MM.1S (cell line): ENCODE results near the gene NUP210.

Source experiments
- DNase-seq: peaks from one replicate; pipeline ENCODE4 v3.0.0-alpha.2; 2015
- H2AFZ ChIP-seq: fragments of 300-600 bp; sonication (generic); 2 replicates; pipeline ENCODE4 v1.6.0; 2016; ENCODE audit warnings: antibody characterized with exemption, low read length
- H3F3A ChIP-seq: fragments of 300-600 bp; sonication (generic); 2 replicates; pipeline ENCODE4 v1.6.1; 2016; ENCODE audit warnings: mild to moderate bottlenecking, antibody characterized with exemption, low read length, moderate library complexity, mixed read lengths; ENCODE audit not compliant: insufficient read depth
- H3K27ac ChIP-seq: fragments of 300-600 bp; sonication (generic); 2 replicates; pipeline ENCODE4 v1.5.1; 2016; ENCODE audit warnings: mild to moderate bottlenecking, low read length
- H3K27me3 ChIP-seq: fragments of 300-600 bp; sonication (generic); replicated peaks from 2 replicates; pipeline ENCODE4 v1.6.0; 2016; ENCODE audit warnings: low read length; ENCODE audit not compliant: insufficient read depth
- H3K36me3 ChIP-seq: fragments of 300-600 bp; sonication (generic); replicated peaks from 2 replicates; pipeline ENCODE4 v1.6.1; 2016; ENCODE audit warnings: mild to moderate bottlenecking, low read length, mixed read lengths; ENCODE audit not compliant: insufficient read depth
- H3K4me1 ChIP-seq: fragments of 300-600 bp; sonication (generic); 2 replicates; pipeline ENCODE4 v1.6.1; 2016; ENCODE audit warnings: low read length, mixed read lengths
- H3K4me2 ChIP-seq: fragments of 300-600 bp; sonication (generic); 2 replicates; pipeline ENCODE4 v1.6.0; 2016; ENCODE audit warnings: low read depth, low read length
- H3K4me3 ChIP-seq: fragments of 300-600 bp; sonication (generic); 2 replicates; pipeline ENCODE4 v1.5.1; 2016; ENCODE audit warnings: low read length, mixed read lengths
- H3K79me2 ChIP-seq: fragments of 300-600 bp; sonication (generic); 2 replicates; pipeline ENCODE4 v1.6.1; 2016; ENCODE audit warnings: mixed run types, low read length, mixed read lengths
- H3K9ac ChIP-seq: fragments of 300-600 bp; sonication (generic); 2 replicates; pipeline ENCODE4 v1.6.1; 2016; ENCODE audit warnings: low read length, mixed read lengths
- H3K9me2 ChIP-seq: fragments of 300-600 bp; sonication (generic); replicated peaks from 2 replicates; pipeline ENCODE4 v1.6.1; 2016; ENCODE audit warnings: mild to moderate bottlenecking, low read length, mixed read lengths; ENCODE audit not compliant: insufficient read depth
- H3K9me3 ChIP-seq: fragments of 300-600 bp; sonication (generic); replicated peaks from 2 replicates; pipeline ENCODE4 v1.6.1; 2016; ENCODE audit warnings: mild to moderate bottlenecking, low read length, mixed read lengths; ENCODE audit not compliant: insufficient read depth
- H4K20me1 ChIP-seq: fragments of 300-600 bp; sonication (generic); 2 replicates; pipeline ENCODE4 v1.6.1; 2016; ENCODE audit warnings: mild to moderate bottlenecking, low read length, moderate library complexity, mixed read lengths; ENCODE audit not compliant: insufficient read depth
- CTCF ChIP-seq: fragments of 300-600 bp; sonication (generic); IDR thresholded peaks from 2 replicates; pipeline ENCODE4 v1.5.1; 2016; ENCODE audit warnings: antibody characterized with exemption, low read length, mixed read lengths
- EZH2 ChIP-seq: fragments of 300-600 bp; sonication (generic); optimal IDR thresholded peaks from 2 replicates; pipeline ENCODE3; 2017; ENCODE audit warnings: low read depth, mild to moderate bottlenecking, antibody characterized with exemption, low read length, mixed read lengths
- EZH2phosphoT487 ChIP-seq: fragments of 300-600 bp; sonication (generic); IDR thresholded peaks from 2 replicates; pipeline ENCODE4 v1.6.1; 2018; ENCODE audit warnings: antibody characterized with exemption, low read length

NUP210 gene

GRCh38 chr3:13358051-13358450 is 62.1 kb downstream of the NUP210 start:
- H4K20me1 ChIP-seq, result no peaks in the 10 kb centered on the region
- no peak overlapping the region for H3K27ac ChIP-seq
- no peak for TF ChIP-seq EZH2phosphoT487
- no peak for TF ChIP-seq EZH2
- no peak for TF ChIP-seq CTCF
- H3K4me3 ChIP-seq, result no peak overlapping the region
- peaks cover 14% of the 10 kb centered on the region; the same call in 1 of the 2 replicates for H3K79me2 ChIP-seq
- no peaks in the 10 kb centered on the region for H3K9me2 ChIP-seq
- no peak for DNase-seq
- H3F3A ChIP-seq, result no peaks in the 10 kb centered on the region
- H3K4me2 ChIP-seq, result no peak overlapping the region
- no peaks in the 10 kb centered on the region for H3K27me3 ChIP-seq
- no peak overlapping the region for H2AFZ ChIP-seq
- no peak overlapping the region for H3K9ac ChIP-seq
- H3K4me1 ChIP-seq, result no peaks in the 10 kb centered on the region
- no peaks in the 10 kb centered on the region for H3K9me3 ChIP-seq
- peaks cover 9% of the 10 kb centered on the region for H3K36me3 ChIP-seq

- TF ChIP-seq EZH2phosphoT487 (no peak), CTCF (no peak), EZH2 (no peak)
- Histone ChIP-seq H3K4me3 (no peak overlapping the region), H3K9me3 (no peaks in the 10 kb centered on the region), H3K4me2 (no peak overlapping the region), H3K27me3 (no peaks in the 10 kb centered on the region), H3K27ac (no peak overlapping the region), H3K9me2 (no peaks in the 10 kb centered on the region), H3K36me3 (peaks cover 14% of the 10 kb centered on the region), H3K79me2 (peaks cover 14% of the 10 kb centered on the region; the same call in 1 of the 2 replicates), H3F3A (no peaks in the 10 kb centered on the region), H4K20me1 (no peaks in the 10 kb centered on the region), H3K9ac (no peak overlapping the region), H3K4me1 (no peaks in the 10 kb centered on the region), H2AFZ (no peak overlapping the region)
- no peak for DNase-seq
Observed at GRCh38 chr3:13357074-13357473, 63.0 kb downstream of the NUP210 start.

GRCh38 chr3:13353936-13354542 is 66.1 kb downstream of the NUP210 start:
- H3K4me1 ChIP-seq, result no peaks in the 10 kb centered on the region
- no peak for DNase-seq
- H4K20me1 ChIP-seq, result no peaks in the 10 kb centered on the region
- H3K9ac ChIP-seq, result no peak overlapping the region
- H3K9me2 ChIP-seq, result no peaks in the 10 kb centered on the region
- no peak overlapping the region for H3K27ac ChIP-seq
- peaks cover 9% of the 10 kb centered on the region for H3K36me3 ChIP-seq
- H3K27me3 ChIP-seq, result no peaks in the 10 kb centered on the region
- H3K9me3 ChIP-seq, result no peaks in the 10 kb centered on the region
- H3K4me3 ChIP-seq, result no peak overlapping the region
- no peaks in the 10 kb centered on the region for H3F3A ChIP-seq
- no peak overlapping the region for H3K4me2 ChIP-seq
- TF ChIP-seq EZH2phosphoT487, result no peak
- no peak; the same call in 1 of the 2 replicates for TF ChIP-seq CTCF
- TF ChIP-seq EZH2, result no peak
- peaks cover 12% of the 10 kb centered on the region for H3K79me2 ChIP-seq
- H2AFZ ChIP-seq, result no peak overlapping the region
